HG02798 (cell line): ENCODE data around the gene MLX.
A peak's percentile ranks its signal among the peaks of the same experiment; 100 is the strongest.
"Not testable (repeated sequence)": the region's sequence is repeated elsewhere in the genome, so short reads cannot be mapped to it uniquely, and the experiment has no call there.

ENCODE experiments used
- ATAC-seq: cut with Tn5 transposase; IDR thresholded peaks from one replicate; pipeline ENCODE4 v1.9.1; 2021; ENCODE audit warnings: mild to moderate bottlenecking; ENCODE audit not compliant: unreplicated experiment, poor library complexity

Gene MLX

DNA sequence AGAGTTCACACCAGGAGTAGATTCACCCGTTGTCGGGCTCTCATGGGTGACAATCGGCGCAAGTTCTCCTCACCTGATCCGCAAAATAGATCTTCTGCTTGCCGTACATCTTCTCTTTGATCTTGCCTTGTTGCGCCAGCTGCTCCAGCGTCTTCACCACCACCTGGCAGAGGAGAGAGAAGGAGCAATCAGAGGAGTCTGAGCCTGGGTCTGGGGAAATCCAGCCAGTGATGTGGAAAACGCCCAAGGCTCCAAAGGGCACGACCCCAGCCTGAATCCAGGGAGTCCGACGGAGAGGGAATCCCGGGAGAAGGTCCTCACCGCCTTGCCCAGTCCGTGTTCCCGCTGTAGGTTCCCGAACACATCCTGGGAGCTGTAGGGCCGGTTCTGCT lies 10.2 kb downstream of the MLX start:
- no peak for ATAC-seq

DNA sequence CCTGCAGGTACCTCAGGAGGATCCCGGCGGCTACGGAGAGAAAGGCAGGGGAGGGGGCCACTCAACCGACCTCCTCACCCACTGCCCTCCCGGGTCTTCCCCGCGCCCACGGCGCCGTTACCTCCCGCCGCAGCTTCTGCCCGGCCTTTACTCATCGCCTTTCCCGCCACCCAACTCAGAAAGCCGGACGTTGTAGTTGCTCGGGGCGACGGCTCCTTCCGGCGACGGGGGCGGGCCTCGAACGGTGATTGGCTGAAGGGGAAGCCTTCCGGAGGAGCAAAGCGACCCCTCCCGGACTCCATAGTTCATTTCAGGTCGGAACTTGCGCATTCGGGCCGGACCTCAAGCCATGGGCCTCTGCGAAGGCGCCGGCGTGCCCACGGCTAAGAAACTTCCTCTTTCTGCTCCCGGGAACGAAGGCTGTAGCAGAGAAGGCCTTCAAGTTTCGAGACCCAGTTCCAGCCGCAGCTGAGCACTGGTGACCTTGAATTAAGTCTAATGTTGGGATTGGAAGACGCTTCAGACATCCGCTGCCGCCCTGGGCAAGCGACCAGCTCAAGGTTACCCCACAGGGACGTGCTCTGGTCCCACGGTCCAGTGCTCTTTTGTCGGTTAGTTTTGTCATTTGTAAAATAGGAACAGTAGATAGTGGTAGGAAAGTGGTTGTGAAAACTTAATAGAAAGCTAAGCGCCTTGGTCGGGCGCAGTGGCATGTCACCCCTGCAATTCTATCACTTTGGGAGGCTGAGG lies 10.8 kb downstream of the MLX start, which contains the start of gene PSMC3IP:
PSMC3IP (minus strand) TSS at position 198 of the 750 bp plus-strand sequence; CDS start at position 155, 43 bp downstream.
- peak; percentile 79 for ATAC-seq

GRCh38 chr17:42578282-42578869 lies 11.5 kb downstream of the MLX start:
- peak; percentile 67 for ATAC-seq

DNA sequence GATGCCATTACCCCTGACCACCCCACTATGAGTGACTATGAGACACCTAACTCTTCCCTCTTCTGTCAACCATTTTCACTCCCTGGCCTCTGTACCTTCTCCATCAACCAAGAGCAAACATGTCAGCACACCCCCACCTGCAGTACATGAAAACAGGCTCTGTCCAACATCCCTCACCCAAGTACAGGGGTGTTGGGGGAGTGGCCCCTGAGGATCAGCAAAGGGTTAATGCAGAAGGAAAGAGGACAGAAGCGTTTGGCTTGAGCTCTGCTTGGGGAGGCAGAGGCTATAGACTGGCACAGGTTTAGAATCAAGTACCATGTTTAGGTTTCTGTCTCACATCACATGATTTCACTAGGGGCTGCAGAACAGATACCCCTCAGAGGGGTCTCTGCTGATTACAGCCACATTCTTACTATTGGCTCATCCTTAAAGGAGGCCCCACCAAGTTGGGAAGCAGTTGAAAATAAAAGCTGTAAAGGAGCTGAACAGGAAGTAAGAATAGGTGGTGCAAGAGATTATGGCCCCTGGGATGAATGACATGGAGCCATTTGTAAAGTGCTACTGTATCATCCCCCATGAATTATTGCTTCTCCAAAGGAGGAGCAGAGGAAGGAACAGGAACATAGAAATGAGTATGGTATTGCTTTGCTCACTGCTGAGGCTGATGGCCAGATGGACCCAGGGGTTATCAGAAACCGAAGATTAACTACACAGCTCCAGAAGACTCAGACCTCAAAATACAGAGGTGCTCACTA lies 13.1 kb downstream of the MLX start:
- ATAC-seq, result no peak

GRCh38 chr17:42581744-42582270 lies 14.9 kb downstream of the MLX start:
- no peak for ATAC-seq

DNA sequence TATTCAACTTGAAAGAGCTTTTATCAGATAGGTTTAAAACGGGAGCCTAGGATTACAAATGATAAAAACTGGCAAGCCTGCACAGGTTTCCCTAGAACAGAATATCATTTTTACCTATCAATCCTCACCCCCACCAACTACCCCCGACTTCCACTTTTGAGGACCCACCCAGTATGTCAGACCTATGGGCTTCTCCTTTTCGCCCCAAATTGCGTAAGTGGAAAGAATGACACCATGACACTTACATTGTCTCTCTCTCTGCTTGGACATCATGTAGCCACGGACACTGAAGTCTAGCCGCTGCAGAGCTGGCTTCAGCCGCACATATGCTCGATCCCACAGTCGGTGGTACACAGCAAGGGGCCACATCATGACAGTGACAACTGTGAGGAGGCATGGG lies 18.0 kb downstream of the MLX start:
- no peak for ATAC-seq

DNA sequence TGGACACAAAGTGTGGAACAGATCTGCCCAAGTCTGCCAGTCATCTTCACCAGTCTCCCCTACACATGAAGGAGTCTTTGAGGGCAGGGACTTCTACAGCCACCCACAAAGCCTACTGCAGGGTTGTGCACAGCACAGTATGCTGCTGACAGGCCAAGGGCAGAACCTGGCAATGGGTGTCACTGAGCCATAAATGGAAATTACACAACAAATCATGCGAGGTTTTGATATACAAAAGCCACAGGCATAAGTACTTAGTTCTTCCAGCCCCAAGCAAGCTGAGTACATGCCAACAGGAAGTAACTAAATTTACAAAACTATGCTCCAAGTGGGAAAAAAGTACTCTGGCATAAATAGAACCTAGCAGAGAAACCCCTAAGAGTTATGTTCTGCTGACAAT lies 18.5 kb downstream of the MLX start:
- ATAC-seq, result no peak

GRCh38 chr17:42586514-42587230 lies 19.8 kb downstream of the MLX start:
- ATAC-seq, result no peak

DNA sequence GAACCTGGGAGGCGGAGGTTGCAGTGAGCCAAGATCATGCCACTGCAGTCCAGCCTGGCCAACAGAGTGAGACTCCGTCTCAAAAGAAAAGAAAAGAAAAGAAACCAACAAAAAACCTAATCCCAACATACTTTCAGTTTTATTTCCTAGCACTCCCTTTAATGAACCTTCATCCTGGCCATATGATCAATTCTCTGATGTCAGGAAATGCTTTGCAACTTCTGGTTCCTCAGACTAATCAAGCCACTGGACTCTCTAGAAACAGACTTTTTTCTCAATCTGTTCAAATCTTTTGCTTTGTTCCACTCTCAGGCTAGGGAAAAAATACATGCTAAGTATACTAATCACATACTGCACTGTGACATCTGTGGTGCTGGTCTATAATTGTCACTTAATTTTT lies 24.0 kb downstream of the MLX start:
- ATAC-seq, result no peak

DNA sequence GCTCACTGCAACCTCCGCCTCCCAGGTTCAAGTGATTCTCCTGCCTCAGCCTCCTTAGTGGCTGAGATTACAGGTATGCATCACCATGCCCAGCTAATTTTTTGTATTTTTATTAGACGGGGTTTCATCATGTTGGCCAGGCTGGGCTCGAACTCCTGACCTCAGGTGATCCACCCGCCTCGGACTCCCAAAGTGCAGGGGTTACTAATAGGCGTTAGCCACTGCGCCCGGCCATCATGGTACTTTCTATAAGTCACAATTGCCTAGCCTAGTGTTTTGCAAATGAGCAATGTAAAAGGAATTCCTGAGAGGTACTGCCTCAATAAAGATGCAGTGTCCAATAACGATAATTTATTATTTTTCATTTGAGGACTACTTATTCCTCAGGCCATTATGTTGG lies 24.5 kb downstream of the MLX start:
- ATAC-seq, result no peak

- no peak for ATAC-seq
Measured at GRCh38 chr17:42596386-42596785, 29.5 kb downstream of the MLX start.

DNA sequence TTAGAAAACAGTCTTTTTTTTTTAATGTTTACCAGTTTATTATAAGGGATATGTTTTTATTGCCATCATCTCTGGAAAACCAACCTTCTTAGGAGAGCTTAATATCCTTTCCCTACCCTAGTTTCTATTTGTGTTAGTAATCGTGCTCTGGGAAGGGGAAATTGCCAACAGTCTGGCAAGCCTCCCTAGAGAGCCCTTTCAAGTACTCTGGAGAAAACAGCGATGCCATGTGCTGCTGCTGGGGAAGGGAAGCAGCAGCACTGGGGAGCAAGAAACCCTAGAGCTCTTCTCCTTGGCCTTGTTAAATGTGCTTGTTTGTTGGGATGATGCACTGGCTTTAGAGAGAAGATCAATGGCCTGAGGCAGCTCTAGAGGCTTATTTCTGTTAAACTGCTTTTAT lies 32.0 kb downstream of the MLX start:
- ATAC-seq, result no peak

DNA sequence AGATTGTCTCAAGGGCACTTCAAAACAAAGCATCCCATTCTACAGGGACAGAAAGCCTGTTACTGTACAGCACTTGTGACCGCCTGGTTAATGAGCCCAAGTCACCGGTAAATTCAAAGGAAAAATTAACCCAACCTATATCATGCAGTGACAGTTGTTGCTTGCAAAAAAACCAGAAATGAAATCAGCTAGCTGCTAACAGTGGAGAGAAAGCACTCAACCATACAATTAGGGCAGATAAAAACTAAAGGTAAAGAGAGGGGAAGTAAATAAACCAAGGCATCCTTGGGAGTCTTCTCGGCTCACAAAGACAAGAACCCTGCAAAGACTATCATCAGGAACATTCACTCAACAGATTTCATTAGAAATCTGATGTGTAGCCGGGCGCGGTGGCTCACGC lies 36.4 kb downstream of the MLX start:
- no peak for ATAC-seq

GRCh38 chr17:42607769-42608168 lies 40.9 kb downstream of the MLX start:
- no peak for ATAC-seq

DNA sequence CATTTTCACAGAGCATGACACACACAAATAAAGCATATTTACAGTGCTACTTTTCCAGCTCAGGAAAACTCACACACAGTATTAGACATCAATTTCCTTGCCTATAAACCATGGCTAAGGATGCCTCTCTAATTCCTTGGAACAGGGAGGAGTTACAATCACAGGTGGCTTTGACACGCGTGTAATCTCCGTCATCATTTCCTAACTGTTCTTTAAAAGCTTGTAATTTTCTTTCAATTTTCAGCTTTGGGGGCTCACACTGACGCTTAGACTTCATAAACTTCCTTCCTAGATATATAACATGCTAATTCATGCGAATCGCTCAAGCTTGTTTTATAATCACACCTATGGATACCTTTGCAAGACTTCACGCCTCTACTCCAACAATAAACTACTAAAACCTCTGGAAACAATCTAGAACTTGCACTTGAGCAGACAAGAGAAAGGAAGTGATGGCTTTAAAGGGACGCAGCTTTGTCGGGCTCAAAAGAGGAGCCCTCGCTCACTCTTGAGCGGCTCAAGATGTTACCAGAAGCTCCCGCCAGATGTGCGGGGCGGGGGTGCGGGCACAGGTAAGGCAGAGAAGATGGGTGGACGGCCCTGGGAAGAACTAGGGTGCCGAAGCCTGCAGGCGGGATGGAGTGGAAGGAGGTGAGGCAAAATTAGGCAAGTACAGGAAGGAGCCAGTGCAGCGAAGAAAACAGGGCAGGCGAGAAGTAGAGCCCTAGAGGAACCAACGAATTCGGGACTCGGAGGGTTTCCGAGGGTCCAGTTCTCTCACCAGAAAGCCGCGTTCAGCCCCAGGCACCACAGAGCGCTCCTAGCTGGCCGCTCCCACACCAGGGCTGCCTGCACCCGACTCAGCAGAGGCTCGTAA lies 41.6 kb downstream of the MLX start:
- ATAC-seq, result peak; percentile 29

DNA sequence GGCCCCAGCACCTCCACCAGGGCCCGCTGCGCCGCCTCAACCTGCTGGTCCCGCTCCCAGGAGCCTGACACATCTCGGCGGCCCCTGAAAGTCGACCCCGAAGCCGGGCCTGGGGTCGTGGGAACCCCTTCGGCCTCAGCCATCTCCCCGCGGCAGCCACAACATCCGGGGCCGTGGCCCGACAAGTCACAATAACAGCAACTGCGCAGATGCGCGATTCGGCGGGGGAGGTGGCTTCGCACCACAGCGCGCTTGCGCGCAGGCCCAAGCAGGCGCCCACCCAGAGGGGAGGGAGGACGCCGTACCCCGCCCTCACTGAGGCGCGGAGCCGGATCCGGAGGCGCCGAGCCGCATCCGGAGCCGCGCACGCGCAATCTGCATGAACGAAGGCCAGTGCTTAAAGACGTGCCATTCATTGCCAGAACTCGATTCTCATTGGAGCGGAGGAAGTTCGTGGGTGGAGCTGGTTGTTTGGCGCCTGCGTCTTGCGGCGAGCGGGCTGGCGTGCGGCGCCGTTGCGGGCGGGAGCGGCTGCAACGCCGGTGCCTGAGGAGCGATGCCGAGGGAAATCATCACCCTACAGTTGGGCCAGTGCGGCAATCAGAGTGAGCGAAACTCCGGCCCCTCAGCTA lies 42.4 kb downstream of the MLX start, which contains the start of the genes RETREG3 and TUBG1:
RETREG3 (minus strand) TSS at position 193 of the 632 bp plus-strand sequence; CDS start at position 143, 50 bp downstream.
TUBG1 (plus strand) TSS at position 502 of the 632 bp plus-strand sequence; CDS start at position 557, 55 bp downstream.
- peak; percentile 96 for ATAC-seq

GRCh38 chr17:42609814-42610801 lies 43.2 kb downstream of the MLX start:
- not testable (repeated sequence) for ATAC-seq

- ATAC-seq, result no peak
Measured at GRCh38 chr17:42612013-42612412, 45.1 kb downstream of the MLX start.
